Measurements from ENCODE around the gene TRIM44.

DNA sequence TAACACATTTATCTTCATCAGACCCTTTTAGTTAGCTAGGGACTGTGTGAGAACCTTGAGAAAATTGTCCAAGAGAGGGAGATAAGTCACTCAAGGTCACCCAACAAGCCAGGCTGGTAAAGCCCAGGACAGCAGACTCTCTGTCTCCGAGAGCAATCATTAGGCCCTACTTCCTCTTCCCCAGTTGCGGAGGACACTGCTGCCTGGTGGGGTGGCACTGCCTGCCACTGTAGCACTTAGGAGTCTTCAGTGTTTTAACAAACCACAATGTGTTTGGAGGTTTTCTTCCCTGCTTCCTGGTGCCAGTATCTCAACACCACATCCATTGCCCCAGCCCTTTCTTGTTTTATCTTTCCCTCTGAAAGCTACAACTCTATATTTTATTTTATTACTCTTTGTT lies 149.2 kb downstream of the TRIM44 start:
- TF ChIP-seq POLR2A (IDR thresholded peaks at IDR 0.05), result no peak
- TF ChIP-seq, protein P1, sequence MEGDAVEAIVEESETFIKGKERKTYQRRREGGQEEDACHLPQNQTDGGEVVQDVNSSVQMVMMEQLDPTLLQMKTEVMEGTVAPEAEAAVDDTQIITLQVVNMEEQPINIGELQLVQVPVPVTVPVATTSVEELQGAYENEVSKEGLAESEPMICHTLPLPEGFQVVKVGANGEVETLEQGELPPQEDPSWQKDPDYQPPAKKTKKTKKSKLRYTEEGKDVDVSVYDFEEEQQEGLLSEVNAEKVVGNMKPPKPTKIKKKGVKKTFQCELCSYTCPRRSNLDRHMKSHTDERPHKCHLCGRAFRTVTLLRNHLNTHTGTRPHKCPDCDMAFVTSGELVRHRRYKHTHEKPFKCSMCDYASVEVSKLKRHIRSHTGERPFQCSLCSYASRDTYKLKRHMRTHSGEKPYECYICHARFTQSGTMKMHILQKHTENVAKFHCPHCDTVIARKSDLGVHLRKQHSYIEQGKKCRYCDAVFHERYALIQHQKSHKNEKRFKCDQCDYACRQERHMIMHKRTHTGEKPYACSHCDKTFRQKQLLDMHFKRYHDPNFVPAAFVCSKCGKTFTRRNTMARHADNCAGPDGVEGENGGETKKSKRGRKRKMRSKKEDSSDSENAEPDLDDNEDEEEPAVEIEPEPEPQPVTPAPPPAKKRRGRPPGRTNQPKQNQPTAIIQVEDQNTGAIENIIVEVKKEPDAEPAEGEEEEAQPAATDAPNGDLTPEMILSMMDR (IDR thresholded peaks at IDR 0.05), result no peak
